Common myeloid progenitor, CD34-positive (primary cell): ENCODE results near the gene CYS1.
A peak's percentile ranks its signal among the peaks of the same experiment; 100 is the strongest.

Source experiments
- CTCF ChIA-PET: fragments of 350-600 bp; sonication (Branson Sonifier 250); formaldehyde crosslinking; loops from one replicate; lab custom pipeline; 2021; ENCODE audit warnings: antibody characterized with exemption; lab: Charles Lee
- POLR2A ChIA-PET: fragments of 350-600 bp; sonication (Branson Sonifier 250); formaldehyde crosslinking; loops from one replicate; lab custom pipeline; 2021; ENCODE audit warnings: antibody characterized with exemption; lab: Charles Lee
- DNase-seq, 3 donors: peaks; one replicate each; pipeline versions ENCODE4 v3.0.0 to v3.0.0-alpha.2; 2013
- H3K27ac ChIP-seq, 2 experiments: 1 replicate in 1 of 2; 2 replicates in 1 of 2; pipeline ENCODE4 v1.7.0; 2013; ENCODE audit warnings: inconsistent platforms in 2 of 2, low read length in 2 of 2, mild to moderate bottlenecking in 2 of 2, low read depth in 1 of 2, moderate library complexity in 1 of 2; ENCODE audit not compliant: severe bottlenecking in 2 of 2, insufficient read depth in 1 of 2, poor library complexity in 1 of 2
- H3K27me3 ChIP-seq, 5 experiments: replicated peaks in 2 of 5; 1 replicate in 3 of 5; 2 replicates in 2 of 5; pipeline versions ENCODE4 v1.6.1 to v1.7.0; 2013; ENCODE audit warnings: low read length in 4 of 5, mild to moderate bottlenecking in 2 of 5, moderate library complexity in 2 of 5, inconsistent platforms in 1 of 5; ENCODE audit not compliant: insufficient read depth in 5 of 5, control insufficient read depth in 4 of 5
- H3K36me3 ChIP-seq, 4 experiments: 1 replicate in 2 of 4; 2 replicates in 2 of 4; pipeline versions ENCODE4 v1.6.1 to v1.7.0; 2013; ENCODE audit warnings: low read length in 3 of 4, control low read depth in 1 of 4, mild to moderate bottlenecking in 1 of 4; ENCODE audit not compliant: control insufficient read depth in 4 of 4, insufficient read depth in 4 of 4
- H3K4me1 ChIP-seq, 4 experiments: 1 replicate in 3 of 4; 2 replicates in 1 of 4; pipeline versions ENCODE4 v1.6.1 to v1.7.1; 2013; ENCODE audit warnings: low read length in 3 of 4, mild to moderate bottlenecking in 3 of 4, control low read depth in 1 of 4, inconsistent platforms in 1 of 4, moderate library complexity in 1 of 4; ENCODE audit not compliant: control insufficient read depth in 4 of 4, insufficient read depth in 4 of 4; ENCODE audit errors: control extremely low read depth in 1 of 4
- H3K4me3 ChIP-seq, 7 experiments: 1 replicate in 4 of 7; 2 replicates in 3 of 7; pipeline versions ENCODE4 v1.5.1 to v1.7.0; 2013; ENCODE audit warnings: mild to moderate bottlenecking in 7 of 7, low read length in 6 of 7, moderate library complexity in 6 of 7, inconsistent platforms in 2 of 7, low read depth in 2 of 7, control low read depth in 1 of 7; ENCODE audit not compliant: insufficient read depth in 4 of 7, control insufficient read depth in 1 of 7; ENCODE audit errors: extremely low read depth in 1 of 7
- H3K9me3 ChIP-seq, 5 experiments: 1 replicate in 4 of 5; 2 replicates in 1 of 5; pipeline versions ENCODE4 v1.6.1 to v1.7.1; 2013; ENCODE audit warnings: low read length in 4 of 5, mild to moderate bottlenecking in 2 of 5, inconsistent platforms in 1 of 5, low read depth in 1 of 5, moderate library complexity in 1 of 5; ENCODE audit not compliant: control insufficient read depth in 4 of 5, insufficient read depth in 2 of 5; ENCODE audit errors: control extremely low read depth in 1 of 5
- WGBS: methylation state at CpG from one replicate; pipeline ENCODE4 v1.1.5; 2013; ENCODE audit not compliant: insufficient coverage; 5-methylcytosine and 5-hydroxymethylcytosine counted together

Gene CYS1

DNA sequence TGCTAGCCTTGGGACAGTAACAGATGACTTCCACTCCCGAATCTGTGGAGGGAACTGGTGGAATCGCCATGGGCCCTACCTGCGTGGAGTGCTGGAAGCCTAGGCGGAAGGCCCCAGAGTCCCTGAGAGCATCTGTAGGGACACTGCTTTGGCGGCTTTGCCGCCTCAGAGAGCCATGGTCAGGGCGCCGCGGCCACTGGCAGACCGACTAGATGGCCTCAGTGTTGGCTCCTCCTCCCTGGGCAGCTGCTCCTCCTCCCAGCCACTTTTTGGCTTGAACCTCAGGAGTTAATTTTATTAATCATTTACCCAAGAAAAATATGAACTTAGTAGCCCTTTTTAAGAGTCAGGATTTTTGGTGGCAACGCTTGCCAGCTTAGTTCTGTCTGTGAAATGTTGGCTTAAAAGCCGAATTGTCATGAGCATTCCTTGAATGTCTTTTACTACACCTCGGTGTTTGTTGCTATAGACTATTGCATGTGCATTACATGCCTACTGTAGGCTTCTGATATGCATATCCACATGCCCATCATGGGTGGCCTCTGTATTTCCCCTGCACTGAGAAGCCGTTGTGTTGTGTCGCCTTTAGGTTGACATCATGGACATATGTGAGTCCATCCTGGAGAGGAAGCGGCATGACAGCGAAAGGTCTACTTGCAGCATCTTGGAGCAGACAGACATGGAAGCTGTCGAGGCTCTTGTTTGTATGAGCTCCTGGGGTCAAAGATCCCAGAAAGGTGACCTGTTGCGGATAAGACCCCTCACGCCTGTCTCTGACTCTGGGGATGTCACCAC is 34.5 kb downstream of the CYS1 start:
- ChIA-PET CTCF (interaction anchor here (1.0 to 11.9 kb wide), 8 partner anchors 12 to 247 kb away, joined by 3 to 181 read pairs (median 16); no protein-coding TSS in a partner anchor), POLR2A (interaction anchor here (0.6 kb wide), 1 partner anchor 51 kb away, joined by 3 read pairs; no protein-coding TSS in a partner anchor)
- DNase-seq, result no peak
- Histone ChIP-seq H3K4me3 (no peak overlapping the region), H3K36me3 (peaks cover 0 to 33% (median 23%) of the 10 kb centered on the region in 4 experiments), H3K4me1 (peaks cover 0 to 20% (median 10%) of the 10 kb centered on the region in 4 experiments), H3K27me3 (peaks cover 0 to 2% (median 0%) of the 10 kb centered on the region in 5 experiments), H3K9me3 (peaks cover 0 to 9% (median 0%) of the 10 kb centered on the region in 5 experiments), H3K27ac (no peak overlapping the region)
- 95% methylated on average over 20 of the region's 20 CpGs for WGBS

DNA sequence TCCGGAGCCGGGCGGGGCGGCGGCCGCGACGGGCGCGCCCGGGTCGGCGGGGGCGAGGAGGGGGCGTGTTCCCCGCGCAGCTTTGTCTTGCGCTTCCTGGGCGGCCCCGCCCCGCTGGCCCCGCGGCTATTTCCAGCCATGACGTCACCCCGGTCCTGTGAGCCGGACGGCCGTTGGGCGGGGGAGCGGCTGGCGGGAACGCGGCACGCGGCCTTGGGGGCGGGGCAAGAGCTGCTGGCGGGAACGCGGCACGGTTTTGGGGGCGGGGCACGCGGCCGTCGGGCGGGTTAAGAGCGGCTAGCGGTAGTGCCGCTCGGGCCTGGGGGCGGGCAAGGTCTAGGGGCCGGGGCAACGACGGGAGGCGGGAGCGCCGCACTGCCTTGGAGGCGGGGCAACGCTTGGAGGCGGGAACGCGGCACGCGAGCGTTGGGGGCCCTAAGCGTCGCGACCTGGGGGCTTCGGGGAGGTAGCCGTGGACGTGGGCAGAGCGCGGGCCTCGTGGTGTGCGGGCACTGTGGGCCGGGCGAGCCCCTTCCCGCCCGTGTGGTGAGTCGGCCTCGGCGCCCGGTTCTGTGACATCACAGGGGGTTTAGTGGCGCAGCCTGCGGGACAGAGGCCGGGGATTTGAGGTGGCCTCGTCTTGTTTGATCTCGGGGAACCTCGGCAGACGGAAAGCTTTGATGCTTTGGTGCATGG is 36.2 kb downstream of the CYS1 start:
- peak; percentile 81 to 90 (median 88) for DNase-seq
- Histone ChIP-seq H3K27ac (no peak overlapping the region), H3K9me3 (peaks cover 0 to 9% (median 0%) of the 10 kb centered on the region in 5 experiments), H3K27me3 (peaks cover 0 to 2% (median 0%) of the 10 kb centered on the region in 5 experiments), H3K4me1 (peaks cover 0 to 20% (median 9%) of the 10 kb centered on the region in 4 experiments), H3K36me3 (peaks cover 0 to 25% (median 16%) of the 10 kb centered on the region in 4 experiments), H3K4me3 (peak overlapping the region in 4 of 7 experiments; percentile 8 to 67 (median 54))
- POLR2A ChIA-PET, result interaction anchor here (1.2 kb wide), 1 partner anchor 200 kb away, joined by 3 read pairs; the partner anchor contains the start of gene TAF1B
- WGBS, result 25% methylated on average over 77 of the region's 90 CpGs
- CTCF ChIA-PET, result interaction anchor here (0.9 to 11.9 kb wide), 6 partner anchors 11 to 274 kb away, joined by 3 to 181 read pairs (median 45); no protein-coding TSS in a partner anchor

GRCh38 chr2:10043256-10043905 is 36.8 kb downstream of the CYS1 start, which contains the start of gene KLF11:
Gene KLF11, plus strand, starts transcription at chr2:10043550. Its CDS starts 167 bp downstream, at chr2:10043717.
- H3K9me3 ChIP-seq, result peaks cover 0 to 9% (median 0%) of the 10 kb centered on the region in 5 experiments
- peak; percentile 86 to 94 (median 93) for DNase-seq
- POLR2A ChIA-PET, result interaction anchor here (1.2 kb wide), 1 partner anchor 200 kb away, joined by 3 read pairs; the partner anchor contains the start of gene TAF1B
- CTCF ChIA-PET, result interaction anchor here (6.9 to 11.9 kb wide), 2 partner anchors 10 to 229 kb away, joined by 71 to 181 read pairs; no protein-coding TSS in a partner anchor
- peaks cover 0 to 20% (median 9%) of the 10 kb centered on the region in 4 experiments for H3K4me1 ChIP-seq
- peak within 1 kb of the TSS in 6 of 7 experiments; percentile 31 to 70 (median 58) for H3K4me3 ChIP-seq
- peaks cover 0 to 22% (median 14%) of the 10 kb centered on the region in 4 experiments for H3K36me3 ChIP-seq
- peaks cover 0 to 2% (median 0%) of the 10 kb centered on the region in 5 experiments for H3K27me3 ChIP-seq
- no peak within 1 kb of the TSS for H3K27ac ChIP-seq
- 0% methylated on average over 67 of the region's 104 CpGs for WGBS

- Histone ChIP-seq H3K36me3 (peaks cover 0 to 14% (median 7%) of the 10 kb centered on the region in 4 experiments), H3K27ac (no peak overlapping the region), H3K4me3 (peak overlapping the region in 5 of 7 experiments; percentile 28 to 70 (median 59)), H3K9me3 (peaks cover 0 to 9% (median 0%) of the 10 kb centered on the region in 5 experiments), H3K27me3 (peaks cover 0 to 2% (median 0%) of the 10 kb centered on the region in 5 experiments), H3K4me1 (peaks cover 0 to 21% (median 10%) of the 10 kb centered on the region in 4 experiments)
- ChIA-PET POLR2A (interaction anchor here (1.2 kb wide), 1 partner anchor 199 kb away, joined by 3 read pairs; the partner anchor contains the start of gene TAF1B), CTCF (interaction anchor here (11.9 kb wide), 1 partner anchor 9 kb away, joined by 181 read pairs; no protein-coding TSS in a partner anchor)
- DNase-seq, result peak in 2 of 3 donors; percentile 50 to 52
- WGBS, result 27% methylated on average over 49 of the region's 54 CpGs
Observed at GRCh38 chr2:10042301-10043161, 37.7 kb downstream of the CYS1 start.

DNA sequence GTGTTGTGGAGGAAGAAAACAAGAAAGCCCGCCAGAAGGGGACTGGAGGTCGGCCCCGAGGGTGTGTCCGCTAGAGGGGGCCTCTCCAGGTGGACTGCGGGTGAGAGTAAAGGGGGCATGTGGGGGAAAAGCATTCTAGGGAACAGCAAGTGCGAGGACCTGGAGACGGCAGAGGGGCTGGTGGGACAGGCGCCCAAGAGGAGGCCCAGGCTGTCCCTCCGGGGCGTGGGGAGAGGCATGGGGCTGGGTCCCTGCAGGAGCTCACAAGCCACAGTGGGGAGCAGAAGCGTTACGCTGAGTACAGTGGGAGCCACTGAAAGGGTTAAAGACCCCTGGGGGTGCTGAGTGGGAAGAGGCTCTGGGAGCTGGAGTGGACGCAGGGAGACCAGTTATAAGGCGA is 38.5 kb downstream of the CYS1 start:
- DNase-seq, result no peak
- H3K27me3 ChIP-seq, result peaks cover 0 to 2% (median 0%) of the 10 kb centered on the region in 5 experiments
- WGBS, result 95% methylated on average over 7 of the region's 14 CpGs
- H3K4me3 ChIP-seq, result no peak overlapping the region
- H3K27ac ChIP-seq, result no peak overlapping the region
- H3K4me1 ChIP-seq, result peaks cover 0 to 29% (median 15%) of the 10 kb centered on the region in 4 experiments
- peaks cover 0 to 6% (median 2%) of the 10 kb centered on the region in 4 experiments for H3K36me3 ChIP-seq
- CTCF ChIA-PET, result interaction anchor here (11.9 kb wide), 1 partner anchor 9 kb away, joined by 181 read pairs; no protein-coding TSS in a partner anchor
- POLR2A ChIA-PET, result no interaction called here
- peaks cover 0 to 9% (median 0%) of the 10 kb centered on the region in 5 experiments for H3K9me3 ChIP-seq
